DOHH2 (cell line): Measurements from ENCODE around the gene PDGFB.

Experiments used
- EZH2phosphoT487 ChIP-seq: fragments of 200-600 bp; sonication (generic); IDR thresholded peaks from 2 replicates; pipeline ENCODE4 v1.6.1; 2017; ENCODE audit warnings: borderline replicate concordance, mild to moderate bottlenecking, antibody characterized with exemption, low read length, moderate library complexity, mixed read lengths
- TF ChIP-seq, protein P1 (sequence below): fragments of 200-600 bp; sonication (generic); IDR thresholded peaks from one replicate; pipeline ENCODE4 v1.5.1; 2014; ENCODE audit warnings: antibody characterized with exemption, mild to moderate bottlenecking, low read depth, low read length; ENCODE audit not compliant: poor library complexity, severe bottlenecking

DNA sequence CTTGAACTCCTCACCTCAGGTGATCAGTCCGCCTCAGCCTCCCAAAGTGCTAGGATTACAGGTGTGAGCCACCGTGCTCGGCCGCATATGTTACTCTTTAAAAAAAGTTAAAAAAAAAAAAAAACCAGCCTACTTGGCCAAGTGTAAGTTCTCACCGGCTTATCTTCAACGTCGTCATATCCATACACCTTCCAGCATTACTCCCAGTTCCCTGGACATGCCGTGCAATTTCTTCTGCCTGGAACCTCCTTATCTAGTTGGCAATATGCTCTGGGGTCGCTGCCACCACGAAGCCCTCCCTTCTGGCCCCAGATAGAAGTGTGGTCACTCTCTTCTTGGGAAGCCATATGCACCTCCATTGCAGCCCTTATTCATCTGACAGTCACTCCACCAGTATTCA is 56.0 kb downstream of the PDGFB start:
- TF ChIP-seq, protein P1, sequence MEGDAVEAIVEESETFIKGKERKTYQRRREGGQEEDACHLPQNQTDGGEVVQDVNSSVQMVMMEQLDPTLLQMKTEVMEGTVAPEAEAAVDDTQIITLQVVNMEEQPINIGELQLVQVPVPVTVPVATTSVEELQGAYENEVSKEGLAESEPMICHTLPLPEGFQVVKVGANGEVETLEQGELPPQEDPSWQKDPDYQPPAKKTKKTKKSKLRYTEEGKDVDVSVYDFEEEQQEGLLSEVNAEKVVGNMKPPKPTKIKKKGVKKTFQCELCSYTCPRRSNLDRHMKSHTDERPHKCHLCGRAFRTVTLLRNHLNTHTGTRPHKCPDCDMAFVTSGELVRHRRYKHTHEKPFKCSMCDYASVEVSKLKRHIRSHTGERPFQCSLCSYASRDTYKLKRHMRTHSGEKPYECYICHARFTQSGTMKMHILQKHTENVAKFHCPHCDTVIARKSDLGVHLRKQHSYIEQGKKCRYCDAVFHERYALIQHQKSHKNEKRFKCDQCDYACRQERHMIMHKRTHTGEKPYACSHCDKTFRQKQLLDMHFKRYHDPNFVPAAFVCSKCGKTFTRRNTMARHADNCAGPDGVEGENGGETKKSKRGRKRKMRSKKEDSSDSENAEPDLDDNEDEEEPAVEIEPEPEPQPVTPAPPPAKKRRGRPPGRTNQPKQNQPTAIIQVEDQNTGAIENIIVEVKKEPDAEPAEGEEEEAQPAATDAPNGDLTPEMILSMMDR: no peak
- no peak for TF ChIP-seq EZH2phosphoT487
